Prostate gland (tissue), 2 donors: ENCODE data around the gene SNAPC4.

Source experiments
- CTCF ChIP-seq, 4 experiments: fragments of 200-600 bp in 2 of 4; fragments of 450-650 bp in 2 of 4; sonication (generic) in 2 of 4; IDR thresholded peaks; 1 replicate in 3 of 4; 2 replicates in 1 of 4; pipeline ENCODE4 v1.5.1; 2016 to 2019; ENCODE audit warnings: antibody characterized with exemption in 4 of 4, mild to moderate bottlenecking in 2 of 4, moderate library complexity in 2 of 4
- POLR2A ChIP-seq: fragments of 450-650 bp; IDR thresholded peaks from one replicate; pipeline ENCODE4 v1.6.1; 2016; ENCODE audit warnings: antibody characterized with exemption, mild to moderate bottlenecking
- POLR2AphosphoS5 ChIP-seq: sonication (generic); formaldehyde crosslinking; IDR thresholded peaks from one replicate; pipeline ENCODE4 v1.6.1; 2017; ENCODE audit warnings: antibody characterized with exemption

DNA sequence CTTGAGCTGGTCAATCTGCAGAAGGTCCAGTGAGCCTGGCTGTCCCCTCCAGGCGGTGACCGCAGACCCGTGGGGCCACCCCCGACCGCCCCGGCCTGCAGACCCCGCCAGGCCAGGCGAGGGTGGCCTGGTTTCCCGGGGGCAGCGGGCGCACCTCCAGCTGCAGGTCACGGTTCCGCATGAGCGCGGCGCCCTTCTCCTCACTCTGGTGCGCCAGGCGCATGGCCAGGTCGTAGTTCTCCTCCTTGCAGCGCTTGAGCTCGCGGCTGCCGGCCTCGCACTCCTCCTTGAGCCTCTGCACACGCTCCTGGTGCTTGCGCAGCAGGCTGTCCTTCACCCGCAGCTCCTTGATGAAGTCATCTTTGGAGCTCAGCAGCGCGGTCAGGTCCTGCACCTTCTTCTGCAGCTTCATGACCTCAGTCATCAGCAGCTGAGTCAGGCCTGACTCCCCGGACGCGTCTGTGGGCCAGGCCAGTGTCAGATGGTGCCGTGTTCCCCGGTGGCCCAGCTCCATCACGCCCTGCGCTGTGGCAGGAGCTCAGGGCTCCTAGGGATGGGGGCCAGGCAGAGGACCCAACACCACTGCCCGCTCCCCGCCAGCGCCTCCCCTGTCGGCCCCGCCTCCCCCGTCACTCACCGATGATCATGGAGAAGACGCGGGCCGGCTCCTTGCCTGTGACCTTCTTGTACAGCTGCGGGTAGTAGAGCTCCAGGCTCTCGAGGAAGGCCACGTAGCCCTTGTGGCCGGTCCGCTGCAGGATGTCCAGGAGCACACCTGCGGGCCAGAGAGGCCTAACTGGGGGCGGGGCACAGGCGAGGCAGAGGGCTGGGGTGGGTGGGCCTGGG is 29.1 kb downstream of the SNAPC4 start:
- TF ChIP-seq POLR2AphosphoS5 (no peak), CTCF (IDR thresholded peaks at IDR 0.05) (no peak), POLR2A (no peak)
